ENCODE measurements around the gene PIAS3.
"Not testable (repeated sequence)": the region's sequence is repeated elsewhere in the genome, so short reads cannot be mapped to it uniquely, and the experiment has no call there.

Gene PIAS3

DNA sequence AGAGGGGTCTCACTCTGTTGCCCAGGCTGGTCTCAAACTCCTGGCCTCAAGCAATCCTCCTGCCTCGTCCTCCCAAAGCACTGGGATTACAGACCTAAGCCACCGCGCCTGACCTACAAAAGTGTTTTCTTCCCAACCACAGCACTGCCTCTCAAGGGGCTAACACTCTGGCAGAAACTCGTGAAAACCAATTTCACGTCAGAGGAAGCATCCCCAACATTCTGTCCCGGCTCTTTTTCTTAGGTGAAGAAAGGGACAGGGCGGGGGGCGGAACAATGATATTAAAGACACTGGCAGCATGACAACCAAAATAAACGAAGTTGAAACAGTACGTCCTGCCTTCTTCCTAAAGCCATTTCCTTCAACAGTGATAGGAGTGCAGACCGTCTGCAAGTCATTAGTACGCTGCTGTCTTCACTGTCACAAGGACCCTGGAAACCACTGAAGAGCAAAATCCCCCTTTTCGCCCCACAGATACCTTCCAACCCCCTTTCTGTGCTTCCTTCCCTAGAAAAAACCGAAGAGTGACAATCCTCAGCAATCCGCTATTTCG is 36.0 kb downstream of the PIAS3 start:
- DNase-seq: not testable (repeated sequence)

DNA sequence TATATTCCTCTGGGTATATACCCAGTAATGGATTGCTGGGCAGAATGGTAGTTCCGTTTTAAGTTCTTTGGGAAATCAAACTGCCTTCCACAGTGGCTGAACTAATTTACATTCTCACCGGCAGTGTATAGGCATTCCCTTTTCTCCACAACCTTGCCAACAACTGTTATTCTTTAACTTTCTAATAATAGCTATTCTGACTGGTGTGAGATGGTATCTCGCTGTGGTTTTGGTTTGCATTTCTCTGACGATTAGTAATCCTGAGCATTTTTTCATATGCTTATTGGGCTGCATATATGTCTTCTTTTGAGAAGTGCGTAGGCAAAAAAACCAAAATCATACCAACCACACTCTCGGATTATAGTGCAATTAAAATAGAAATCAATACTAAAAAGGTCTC is 40.8 kb downstream of the PIAS3 start:
- not testable (repeated sequence) for DNase-seq

DNA sequence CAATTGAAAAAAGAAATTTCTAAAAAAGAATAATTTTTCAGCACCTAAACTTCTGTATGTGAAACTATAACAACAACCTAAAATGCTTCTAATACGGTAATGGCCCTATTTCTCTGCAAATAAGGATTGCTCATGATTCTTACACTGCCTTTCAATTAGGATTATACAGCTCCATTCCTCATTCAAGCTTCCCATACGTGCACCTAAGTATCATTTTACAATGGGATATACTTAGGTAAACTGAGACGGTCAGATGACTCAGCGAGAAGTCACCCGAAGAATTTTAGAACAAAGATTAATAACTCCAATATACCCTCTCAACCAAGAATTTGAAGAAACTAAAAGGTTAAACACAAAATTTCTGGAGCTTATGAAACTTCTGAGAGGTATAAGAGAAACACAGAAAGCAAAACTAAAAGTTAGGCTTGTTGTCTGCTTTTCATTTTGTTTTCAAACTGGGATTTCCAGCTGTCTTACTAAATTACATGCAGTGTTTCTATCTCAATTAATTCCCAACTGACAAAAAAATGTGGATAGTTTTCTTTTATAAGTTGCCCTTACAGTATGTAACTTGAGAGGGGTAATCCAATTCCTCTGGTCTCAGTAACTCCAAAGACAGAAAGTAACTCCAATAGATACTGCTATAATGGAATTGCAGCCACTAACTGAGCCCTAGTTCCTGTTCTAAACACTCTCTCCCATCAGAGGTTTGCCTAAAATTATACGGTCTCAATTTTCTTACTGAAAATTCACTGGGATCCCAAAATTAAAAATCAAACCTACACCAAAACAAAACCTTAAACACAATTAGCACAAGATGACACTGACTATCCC is 45.7 kb downstream of the PIAS3 start:
- not testable (repeated sequence) for DNase-seq

DNA sequence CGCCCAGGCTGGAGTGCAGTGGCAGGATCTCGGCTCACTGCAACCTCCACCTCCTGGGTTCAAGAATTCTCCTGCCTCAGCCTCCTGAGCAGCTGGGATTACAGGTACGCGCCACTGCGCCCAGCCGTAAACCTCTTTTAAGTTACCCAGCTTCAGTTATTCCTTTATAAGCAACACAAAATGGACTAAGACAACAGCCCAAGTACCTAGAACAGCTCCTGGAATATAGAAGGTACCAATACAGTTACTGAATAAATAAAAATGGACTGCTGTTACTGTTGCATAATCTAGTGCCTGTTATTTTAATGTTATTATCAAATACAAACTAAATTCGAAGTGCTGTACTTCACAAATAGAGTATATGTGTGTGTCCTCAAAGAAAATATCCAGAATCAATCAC is 52.0 kb downstream of the PIAS3 start:
- DNase-seq: no peak

DNA sequence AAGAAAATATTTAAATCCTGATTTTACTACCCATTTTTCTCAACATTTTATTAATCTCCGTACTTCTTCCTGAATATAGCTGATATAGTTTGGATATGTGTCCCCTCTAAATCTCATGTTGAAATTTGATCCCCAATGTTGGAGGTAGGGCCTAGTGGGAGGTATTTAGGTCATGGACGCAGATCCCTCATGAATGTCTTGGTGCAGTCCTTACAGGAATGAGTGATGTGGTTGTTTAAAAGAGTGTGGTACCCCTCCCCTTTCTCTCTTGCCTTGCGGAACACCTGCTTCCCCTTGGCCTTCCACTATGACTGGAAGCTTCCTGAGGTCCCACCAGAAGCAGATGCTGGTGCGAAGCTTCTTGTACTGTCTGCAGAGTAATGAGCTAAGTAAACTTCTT is 52.5 kb downstream of the PIAS3 start:
- DNase-seq: no peak

DNA sequence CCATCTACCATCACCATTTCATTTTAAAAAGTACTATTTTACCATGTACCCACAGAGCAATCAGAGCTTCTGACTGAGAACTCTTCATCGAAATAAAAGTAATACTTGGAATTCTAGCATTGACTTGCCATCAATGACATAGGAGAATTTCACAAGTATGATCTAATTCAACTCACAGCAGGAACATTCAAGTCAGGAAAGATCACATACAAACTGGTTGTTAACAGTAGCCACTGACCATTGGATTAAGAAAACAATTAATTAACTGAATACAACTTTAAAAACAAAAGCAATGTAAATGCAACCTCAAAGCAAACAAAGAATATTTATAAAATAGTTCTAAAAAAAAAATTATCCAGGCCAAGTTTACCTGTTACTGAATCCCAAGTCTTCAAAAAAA is 53.8 kb downstream of the PIAS3 start:
- DNase-seq: no peak

DNA sequence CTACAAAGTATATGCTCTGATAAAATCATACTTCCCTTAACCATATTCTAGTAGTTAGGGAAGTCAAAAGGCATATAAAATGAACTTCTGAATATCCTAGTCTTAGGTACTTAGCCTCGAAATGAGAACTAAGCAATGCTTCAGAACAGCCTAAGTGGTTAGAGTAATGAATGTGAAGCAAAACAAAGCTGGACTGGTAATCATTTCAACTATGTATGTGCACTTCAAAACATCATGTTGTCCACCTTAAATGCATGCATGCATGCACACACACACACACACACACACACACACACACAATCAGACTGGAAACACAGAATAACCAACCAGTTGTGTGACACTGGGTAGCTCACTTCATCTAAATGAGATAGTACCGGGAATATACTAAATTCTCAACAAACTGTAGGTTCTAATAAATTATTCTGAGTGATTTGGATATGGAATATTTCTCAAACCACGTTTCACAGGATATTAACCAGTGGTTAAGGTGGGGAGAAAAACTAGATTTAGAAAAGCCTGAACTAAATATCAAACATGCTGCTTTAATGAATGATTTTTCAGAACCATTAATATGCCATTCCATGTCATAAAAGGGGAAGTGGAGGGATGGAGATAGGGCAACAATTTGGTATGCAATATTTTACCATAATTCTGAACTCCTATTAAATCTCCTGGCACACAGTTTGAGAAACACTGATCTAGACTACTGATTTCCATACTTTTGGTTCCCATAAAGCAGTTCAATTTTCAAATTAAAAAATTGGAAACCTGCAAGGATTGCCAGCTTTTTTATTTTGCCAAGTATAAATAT is 54.4 kb downstream of the PIAS3 start:
- DNase-seq: no peak

DNA sequence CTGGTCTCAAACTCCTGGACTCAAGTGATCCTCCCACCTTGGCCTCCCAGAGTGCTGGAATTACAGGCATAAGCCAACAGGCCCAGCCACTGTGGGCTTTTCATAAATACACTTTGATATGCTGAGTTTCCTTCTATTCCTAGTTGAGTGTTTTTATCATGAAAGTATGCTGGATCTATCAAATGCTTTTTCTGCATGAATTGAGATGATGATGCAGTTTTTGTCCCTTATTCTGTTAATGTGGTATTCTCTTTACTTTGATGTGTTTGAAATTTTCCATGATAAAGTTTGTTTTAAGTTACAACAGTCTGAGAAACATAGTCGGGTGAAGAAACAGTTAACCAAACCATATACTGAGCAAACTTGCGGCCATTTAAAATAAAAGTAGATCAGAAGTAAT is 59.1 kb downstream of the PIAS3 start:
- no peak for DNase-seq
